ENCODE data around the gene RNF146. TPM values are rescaled to one million over a fixed set of nuclear protein-coding genes. Genes with fewer than 3 reads are reported as not detected.

The RNF146 gene
- total and polyA plus RNA-seq, 2 of the 13 experiments (the other 11 are each of a cell fraction or from before 2014, with no cell fraction given), result 18.8 to 27.6 TPM

DNA sequence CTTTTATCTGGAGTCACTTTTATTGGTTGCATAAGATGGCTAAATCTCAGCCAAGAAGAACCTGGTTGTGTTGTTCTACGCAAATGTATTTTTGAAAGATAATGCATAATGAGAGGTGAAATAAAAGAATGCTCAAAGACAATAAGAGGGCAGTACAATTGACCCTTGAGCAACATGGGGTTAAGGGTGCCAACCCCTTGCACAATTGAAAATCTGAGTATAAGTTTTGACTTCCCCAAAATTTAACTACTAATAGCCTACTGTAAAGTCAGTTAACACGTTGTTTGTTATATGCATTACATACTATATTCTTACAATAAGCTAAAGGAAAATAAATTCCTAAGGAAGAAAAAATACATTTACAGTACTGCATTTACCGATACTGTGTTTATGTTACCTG, 5.9 kb downstream of the RNF146 start:
- H3K36me3 ChIP-seq (replicated peaks in 1 of 2; ENCODE audit: control insufficient read depth in 1 of 2, insufficient read depth in 2 of 2, low read length in 2 of 2), result no peaks in the 10 kb centered on the region; a peak in 1 of 5 replicates
- BruUV-seq (replicated peaks), result no TSS peak
- CTCF ChIA-PET (ENCODE audit: low intra/inter-chr PET ratio, low total read pairs), result no interaction called here
- in situ Hi-C loops (cut with HindIII; ENCODE audit: extremely low pct_ligation_motif_present, low pct_unique_long_range_greater_than_20kb) (no loop called here), intact Hi-C loops (cut with micrococcal nuclease; ENCODE audit: unreplicated experiment) (no loop called here)
- peaks cover 27% of the 10 kb centered on the region for H3K4me1 ChIP-seq (ENCODE audit: insufficient read depth, low read length)
- H3K9ac ChIP-seq (ENCODE audit: insufficient read depth, low read depth, low read length), result no peak overlapping the region
- no peak for FAIRE-seq
- POLR2A ChIA-PET, result interaction anchor here (0.9 kb wide), 1 partner anchor 25 kb away, joined by 3 read pairs; no protein-coding TSS in a partner anchor
- peaks cover 73% of the 10 kb centered on the region for H3K79me2 ChIP-seq (ENCODE audit: insufficient read depth, low read length)
- DNase-seq (ENCODE audit: low spot score), result no peak
- H3K4me3 ChIP-seq (replicated peaks in 1 of 3; ENCODE audit: insufficient read depth in 1 of 3, low read depth in 2 of 3, low read length in 3 of 3), result no peak overlapping the region
- 98% methylated on average over 3 of the region's 3 CpGs for WGBS (ENCODE audit: low lambda C conversion rate)
- H4K20me1 ChIP-seq (ENCODE audit: insufficient read depth, low read length), result peaks cover 34% of the 10 kb centered on the region
- ATAC-seq, result no peak
- no peak overlapping the region for H3K4me2 ChIP-seq (ENCODE audit: low read depth, low read length)
- no peaks in the 10 kb centered on the region; a peak in 1 of 5 replicates for H3K27me3 ChIP-seq (ENCODE audit: control insufficient read depth in 1 of 2, insufficient read depth in 2 of 2, low read length in 2 of 2)
- H2AFZ ChIP-seq (ENCODE audit: low read length), result no peak overlapping the region
- H3K27ac ChIP-seq (ENCODE audit: extremely low read length, insufficient read depth, low read length), result no peak overlapping the region
- TF ChIP-seq TAF1 (CRISPR knock-in tag; IDR thresholded peaks at IDR 0.05), result no peak
- no peak for TF ChIP-seq PHF21A (CRISPR knock-in tag; IDR thresholded peaks at IDR 0.05)
- TF ChIP-seq MYNN (CRISPR knock-in tag; IDR thresholded peaks at IDR 0.05; ENCODE audit: low read depth), result no peak
- no peak for TF ChIP-seq ZBTB38 (CRISPR knock-in tag; IDR thresholded peaks at IDR 0.05)
- TF ChIP-seq, protein P1, sequence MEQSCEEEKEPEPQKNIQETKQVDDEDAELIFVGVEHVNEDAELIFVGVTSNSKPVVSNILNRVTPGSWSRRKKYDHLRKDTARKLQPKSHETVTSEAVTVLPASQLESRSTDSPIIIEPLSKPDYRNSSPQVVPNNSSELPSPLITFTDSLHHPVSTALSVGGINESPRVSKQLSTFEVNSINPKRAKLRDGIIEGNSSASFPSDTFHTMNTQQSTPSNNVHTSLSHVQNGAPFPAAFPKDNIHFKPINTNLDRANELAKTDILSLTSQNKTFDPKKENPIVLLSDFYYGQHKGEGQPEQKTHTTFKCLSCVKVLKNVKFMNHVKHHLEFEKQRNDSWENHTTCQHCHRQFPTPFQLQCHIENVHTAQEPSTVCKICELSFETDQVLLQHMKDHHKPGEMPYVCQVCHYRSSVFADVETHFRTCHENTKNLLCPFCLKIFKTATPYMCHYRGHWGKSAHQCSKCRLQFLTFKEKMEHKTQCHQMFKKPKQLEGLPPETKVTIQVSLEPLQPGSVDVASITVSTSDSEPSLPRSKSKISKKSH (CRISPR knock-in tag; IDR thresholded peaks at IDR 0.05; ENCODE audit: borderline replicate concordance), result no peak
- no peak for TF ChIP-seq MIXL1 (CRISPR knock-in tag; IDR thresholded peaks at IDR 0.05)
- TF ChIP-seq AHDC1 (CRISPR knock-in tag; IDR thresholded peaks at IDR 0.05; ENCODE audit: borderline replicate concordance), result no peak
- TF ChIP-seq ZHX2 (IDR thresholded peaks at IDR 0.05; ENCODE audit: low read depth), result no peak
- TF ChIP-seq ZHX2 (CRISPR knock-in tag; IDR thresholded peaks at IDR 0.05; ENCODE audit: borderline replicate concordance), result no peak
- no peak for TF ChIP-seq ZNF251 (CRISPR knock-in tag; IDR thresholded peaks at IDR 0.05)
- no peaks in the 10 kb centered on the region for H3K9me3 ChIP-seq (ENCODE audit: low read length)
